ENCODE data around the gene TUBB8. TPM values are rescaled to one million over a fixed set of nuclear protein-coding genes. Genes with fewer than 3 reads are reported as not detected.

Gene TUBB8
- total and polyA plus RNA-seq, 10 of the 15 experiments (the other 5 are each of a cell fraction or from before 2014, with no cell fraction given) = not detected

GRCh38 chr10:94613-95012 lies 45.5 kb upstream of the TUBB8 start:
- TF ChIP-seq ATF2 (IDR thresholded peaks at IDR 0.05; ENCODE audit: low read length) (no peak), CTCF (IDR thresholded peaks at IDR 0.05 in 2 of 3, conservative IDR thresholded peaks at IDR 0.05 in 1 of 3; ENCODE audit: control insufficient read depth in 2 of 3, extremely low read depth in 1 of 3, insufficient read depth in 1 of 3, low read depth in 3 of 3, low read length in 3 of 3) (no peak), NFIC (IDR thresholded peaks at IDR 0.05; ENCODE audit: low read depth, low read length) (no peak), KLF5 (IDR thresholded peaks at IDR 0.05; ENCODE audit: partially characterized antibody) (no peak), ELK1 (IDR thresholded peaks at IDR 0.05; ENCODE audit: low read depth, low read length) (no peak), ZNF622 (IDR thresholded peaks at IDR 0.05) (no peak), RAD51 (IDR thresholded peaks at IDR 0.05) (no peak), JUND (IDR thresholded peaks at IDR 0.05; ENCODE audit: low read depth, low read length) (no peak), SREBF2 (IDR thresholded peaks at IDR 0.05; ENCODE audit: low read length) (no peak), NR2F1 (conservative IDR thresholded peaks at IDR 0.05) (no peak), RCOR1 (conservative IDR thresholded peaks at IDR 0.05; ENCODE audit: low read depth, low read length) (no peak), SPI1 (IDR thresholded peaks at IDR 0.05; ENCODE audit: borderline replicate concordance, insufficient read depth, low read depth, low read length) (no peak)
- TF ChIP-seq, protein P1, sequence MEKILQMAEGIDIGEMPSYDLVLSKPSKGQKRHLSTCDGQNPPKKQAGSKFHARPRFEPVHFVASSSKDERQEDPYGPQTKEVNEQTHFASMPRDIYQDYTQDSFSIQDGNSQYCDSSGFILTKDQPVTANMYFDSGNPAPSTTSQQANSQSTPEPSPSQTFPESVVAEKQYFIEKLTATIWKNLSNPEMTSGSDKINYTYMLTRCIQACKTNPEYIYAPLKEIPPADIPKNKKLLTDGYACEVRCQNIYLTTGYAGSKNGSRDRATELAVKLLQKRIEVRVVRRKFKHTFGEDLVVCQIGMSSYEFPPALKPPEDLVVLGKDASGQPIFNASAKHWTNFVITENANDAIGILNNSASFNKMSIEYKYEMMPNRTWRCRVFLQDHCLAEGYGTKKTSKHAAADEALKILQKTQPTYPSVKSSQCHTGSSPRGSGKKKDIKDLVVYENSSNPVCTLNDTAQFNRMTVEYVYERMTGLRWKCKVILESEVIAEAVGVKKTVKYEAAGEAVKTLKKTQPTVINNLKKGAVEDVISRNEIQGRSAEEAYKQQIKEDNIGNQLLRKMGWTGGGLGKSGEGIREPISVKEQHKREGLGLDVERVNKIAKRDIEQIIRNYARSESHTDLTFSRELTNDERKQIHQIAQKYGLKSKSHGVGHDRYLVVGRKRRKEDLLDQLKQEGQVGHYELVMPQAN (conservative IDR thresholded peaks at IDR 0.05) = no peak
- TF ChIP-seq, protein P2, sequence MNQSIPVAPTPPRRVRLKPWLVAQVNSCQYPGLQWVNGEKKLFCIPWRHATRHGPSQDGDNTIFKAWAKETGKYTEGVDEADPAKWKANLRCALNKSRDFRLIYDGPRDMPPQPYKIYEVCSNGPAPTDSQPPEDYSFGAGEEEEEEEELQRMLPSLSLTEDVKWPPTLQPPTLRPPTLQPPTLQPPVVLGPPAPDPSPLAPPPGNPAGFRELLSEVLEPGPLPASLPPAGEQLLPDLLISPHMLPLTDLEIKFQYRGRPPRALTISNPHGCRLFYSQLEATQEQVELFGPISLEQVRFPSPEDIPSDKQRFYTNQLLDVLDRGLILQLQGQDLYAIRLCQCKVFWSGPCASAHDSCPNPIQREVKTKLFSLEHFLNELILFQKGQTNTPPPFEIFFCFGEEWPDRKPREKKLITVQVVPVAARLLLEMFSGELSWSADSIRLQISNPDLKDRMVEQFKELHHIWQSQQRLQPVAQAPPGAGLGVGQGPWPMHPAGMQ (IDR thresholded peaks at IDR 0.05; ENCODE audit: borderline replicate concordance) = no peak
- no CpG with 5 or more reads among the region's 1 CpG for WGBS (ENCODE audit: insufficient coverage, insufficient replicate concordance, low lambda C conversion rate, missing lambda C conversion rate)
- RAD21 ChIA-PET (ENCODE audit: unreplicated experiment) = no interaction called here
- Histone ChIP-seq H3K4me3 (no peak overlapping the region), H3K79me2 (ENCODE audit: control insufficient read depth, insufficient read depth, low read length) (no peaks in the 10 kb centered on the region), H3K9me3 (replicated peaks; ENCODE audit: control insufficient read depth, insufficient read depth, low read length) (no peaks in the 10 kb centered on the region; the same call in 2 of the 3 replicates), H3K4me2 (ENCODE audit: control insufficient read depth, insufficient read depth) (no peak overlapping the region), H4K20me1 (ENCODE audit: control insufficient read depth, insufficient read depth) (no peaks in the 10 kb centered on the region), H3K36me3 (ENCODE audit: control insufficient read depth in 2 of 2, insufficient read depth in 2 of 2, low read length in 1 of 2) (no peaks in the 10 kb centered on the region), H2AFZ (ENCODE audit: control insufficient read depth, low read depth, low read length) (no peak overlapping the region), H3K9ac (ENCODE audit: control insufficient read depth, insufficient read depth, low read length) (no peak overlapping the region), H3K4me1 (ENCODE audit: control insufficient read depth, insufficient read depth, low read length) (no peaks in the 10 kb centered on the region), H3K27ac (ENCODE audit: control insufficient read depth, insufficient read depth) (no peak overlapping the region), H3K27me3 (replicated peaks in 1 of 2; ENCODE audit: control insufficient read depth in 2 of 2, insufficient read depth in 2 of 2, low read length in 1 of 2) (no peaks in the 10 kb centered on the region)
- ATAC-seq (no peak), FAIRE-seq (no peak), DNase-seq (ENCODE audit: low read depth, low spot score) (no peak)
- intact Hi-C loops (cut with micrococcal nuclease; ENCODE audit: unreplicated experiment) = no loop called here
- no TSS peak for BruUV-seq (replicated peaks)
- POLR2A ChIA-PET = no interaction called here
- in situ Hi-C loops (cut with MboI) = no loop called here
- SMC1A ChIA-PET (ENCODE audit: uncharacterized antibody, unreplicated experiment) = no interaction called here
- CTCF ChIA-PET = no interaction called here

Data from GM12878 (cell line).